ENCODE data around the gene TRMT112.
A peak's percentile ranks its signal among the peaks of the same experiment; 100 is the strongest.

Gene TRMT112

DNA sequence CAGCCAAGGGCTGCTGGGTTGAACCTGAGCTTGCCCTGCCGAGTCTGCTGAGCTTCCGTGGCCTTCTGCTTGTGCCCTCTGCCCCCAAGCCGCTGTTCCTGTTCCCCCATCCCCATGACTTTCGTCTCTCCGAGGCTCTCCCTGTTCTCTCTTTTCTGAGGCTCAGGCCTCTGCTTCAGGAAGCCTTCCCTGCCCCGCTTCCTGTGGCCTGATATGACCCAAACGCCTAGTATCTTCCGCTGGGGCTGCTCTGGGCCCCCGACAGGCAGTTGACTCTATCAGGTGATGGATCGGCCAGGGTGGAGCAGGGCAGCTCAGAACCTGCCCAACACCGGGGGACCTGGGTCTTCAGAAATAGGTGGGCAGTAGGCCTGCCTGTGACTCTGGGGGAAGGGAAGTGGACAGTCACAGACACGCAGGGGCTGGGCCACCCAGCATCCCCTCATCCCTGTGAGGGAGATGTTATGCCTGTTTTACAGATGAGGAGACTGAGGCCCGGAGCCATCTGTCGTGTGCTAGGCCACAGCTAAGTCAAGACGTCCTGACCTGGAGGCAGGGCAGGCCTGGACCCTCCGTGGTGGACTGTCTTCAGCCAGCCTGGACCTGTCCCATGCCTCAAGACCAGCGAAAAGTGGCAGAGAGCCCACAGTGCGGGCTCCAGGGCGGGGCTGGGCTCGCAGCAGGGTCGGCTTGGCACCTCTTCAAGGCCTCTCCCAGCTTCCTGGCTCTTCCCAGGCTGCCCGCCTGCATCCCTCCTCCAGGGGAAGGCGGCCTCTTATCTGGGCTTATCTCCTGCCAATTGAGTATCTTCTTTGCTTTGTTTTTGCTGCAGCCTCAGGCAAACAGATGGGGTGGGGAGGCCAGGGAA is 49.1 kb downstream of the TRMT112 start:
- peak in 1 of 2 donors; percentile 18 for DNase-seq

DNA sequence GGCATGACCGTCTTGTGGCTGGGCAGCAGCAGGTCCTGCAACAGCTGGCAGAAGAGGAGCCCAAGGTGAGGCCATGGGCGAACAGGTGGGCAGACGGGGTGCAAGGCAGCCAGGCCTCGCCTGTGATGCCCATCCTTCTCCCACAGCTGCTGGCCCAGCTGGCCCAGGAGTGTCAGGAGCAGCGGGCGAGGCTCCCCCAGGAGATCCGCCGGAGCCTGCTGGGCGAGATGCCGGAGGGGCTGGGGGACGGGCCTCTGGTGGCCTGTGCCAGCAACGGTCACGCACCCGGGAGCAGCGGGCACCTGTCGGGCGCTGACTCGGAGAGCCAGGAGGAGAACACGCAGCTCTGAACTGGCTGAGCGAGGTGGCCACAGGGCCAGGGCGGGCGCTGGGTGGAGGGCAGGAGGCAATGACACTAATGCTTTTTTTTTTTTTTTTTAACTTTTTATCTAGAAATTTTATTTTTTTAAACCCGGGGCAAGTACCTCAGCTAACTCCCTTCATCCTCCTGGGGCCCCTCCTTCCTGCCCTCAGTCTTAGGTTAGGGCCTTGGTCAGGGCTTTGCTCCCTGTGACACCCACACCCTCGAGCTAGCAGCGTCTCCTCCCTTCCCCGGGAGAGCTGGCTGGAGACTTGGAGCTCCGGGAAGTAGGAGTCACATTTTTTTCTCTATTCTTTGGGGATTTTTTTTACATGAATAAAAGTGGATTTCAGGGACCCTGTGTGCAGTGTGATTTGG is 50.0 kb downstream of the TRMT112 start:
- DNase-seq, result no peak

Measured in inflammatory macrophage treated with lipopolysaccharide for 1 hour (primary cell).